HL-60 (cell line): ENCODE results near the gene OSR1.

Experiments
- DNase-seq, 2 experiments: peaks; one replicate each; pipeline ENCODE4 v3.0.0-alpha.2; 2010 to 2020; ENCODE audit warnings: low read depth in 1 of 2, low spot score in 1 of 2
- H3K27ac ChIP-seq: fragments of 250-450 bp; sonication (Bioruptor Pico); replicated peaks from 2 replicates; pipeline ENCODE4 v1.5.1; 2020; ENCODE audit warnings: mild to moderate bottlenecking, moderate library complexity
- H3K27me3 ChIP-seq: fragments of 250-450 bp; sonication (Bioruptor Pico); 2 replicates; pipeline ENCODE4 v1.5.1; 2021; ENCODE audit warnings: mild to moderate bottlenecking, moderate library complexity; ENCODE audit not compliant: insufficient read depth, poor library complexity, severe bottlenecking
- H3K4me3 ChIP-seq: replicated peaks from 2 replicates; pipeline ENCODE4 v1.5.1; 2011; ENCODE audit warnings: mild to moderate bottlenecking, control low read depth, low read length; ENCODE audit not compliant: insufficient read depth
- GABPA ChIP-seq: IDR thresholded peaks from 2 replicates; pipeline ENCODE4 v1.6.1; 2012; ENCODE audit warnings: low read depth
- POLR2AphosphoS5 ChIP-seq: IDR thresholded peaks from 2 replicates; pipeline ENCODE4 v1.6.1; 2012; ENCODE audit warnings: low read depth
- SPI1 ChIP-seq: IDR thresholded peaks from 2 replicates; pipeline ENCODE4 v1.6.1; 2012; ENCODE audit warnings: low read depth, mild to moderate bottlenecking, borderline replicate concordance
- TF ChIP-seq, protein P1 (sequence below): IDR thresholded peaks from one replicate; pipeline ENCODE4 v1.5.1; 2011; ENCODE audit warnings: low read length, control low read depth, inconsistent platforms; ENCODE audit not compliant: insufficient read depth
- TF ChIP-seq, protein P2 (sequence below): IDR thresholded peaks from 2 replicates; pipeline ENCODE4 v1.6.1; 2012; ENCODE audit warnings: low read depth; ENCODE audit not compliant: insufficient replicate concordance

The OSR1 gene

DNA sequence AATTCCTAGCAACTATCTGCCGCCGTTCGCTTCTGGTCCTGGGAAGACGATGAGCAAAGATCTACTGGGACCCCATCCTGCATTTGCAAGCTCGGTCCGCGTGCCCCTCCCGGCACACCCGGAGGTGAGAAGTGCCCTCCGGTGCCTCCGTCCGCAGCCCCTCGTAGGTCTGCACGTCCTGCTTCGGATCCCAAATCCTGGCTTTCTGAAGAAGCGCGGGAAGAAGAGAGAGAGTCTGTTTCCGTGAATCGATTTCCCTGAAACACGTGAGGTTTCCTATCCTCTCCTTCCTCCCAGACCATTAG lies 5.0 kb upstream of the OSR1 start:
- H3K4me3 ChIP-seq = no peak overlapping the region
- no peak overlapping the region for H3K27ac ChIP-seq
- no peak for DNase-seq
- TF ChIP-seq, protein P1, sequence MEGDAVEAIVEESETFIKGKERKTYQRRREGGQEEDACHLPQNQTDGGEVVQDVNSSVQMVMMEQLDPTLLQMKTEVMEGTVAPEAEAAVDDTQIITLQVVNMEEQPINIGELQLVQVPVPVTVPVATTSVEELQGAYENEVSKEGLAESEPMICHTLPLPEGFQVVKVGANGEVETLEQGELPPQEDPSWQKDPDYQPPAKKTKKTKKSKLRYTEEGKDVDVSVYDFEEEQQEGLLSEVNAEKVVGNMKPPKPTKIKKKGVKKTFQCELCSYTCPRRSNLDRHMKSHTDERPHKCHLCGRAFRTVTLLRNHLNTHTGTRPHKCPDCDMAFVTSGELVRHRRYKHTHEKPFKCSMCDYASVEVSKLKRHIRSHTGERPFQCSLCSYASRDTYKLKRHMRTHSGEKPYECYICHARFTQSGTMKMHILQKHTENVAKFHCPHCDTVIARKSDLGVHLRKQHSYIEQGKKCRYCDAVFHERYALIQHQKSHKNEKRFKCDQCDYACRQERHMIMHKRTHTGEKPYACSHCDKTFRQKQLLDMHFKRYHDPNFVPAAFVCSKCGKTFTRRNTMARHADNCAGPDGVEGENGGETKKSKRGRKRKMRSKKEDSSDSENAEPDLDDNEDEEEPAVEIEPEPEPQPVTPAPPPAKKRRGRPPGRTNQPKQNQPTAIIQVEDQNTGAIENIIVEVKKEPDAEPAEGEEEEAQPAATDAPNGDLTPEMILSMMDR = no peak
- TF ChIP-seq POLR2AphosphoS5 (no peak), GABPA (no peak), SPI1 (no peak)
- TF ChIP-seq, protein P2, sequence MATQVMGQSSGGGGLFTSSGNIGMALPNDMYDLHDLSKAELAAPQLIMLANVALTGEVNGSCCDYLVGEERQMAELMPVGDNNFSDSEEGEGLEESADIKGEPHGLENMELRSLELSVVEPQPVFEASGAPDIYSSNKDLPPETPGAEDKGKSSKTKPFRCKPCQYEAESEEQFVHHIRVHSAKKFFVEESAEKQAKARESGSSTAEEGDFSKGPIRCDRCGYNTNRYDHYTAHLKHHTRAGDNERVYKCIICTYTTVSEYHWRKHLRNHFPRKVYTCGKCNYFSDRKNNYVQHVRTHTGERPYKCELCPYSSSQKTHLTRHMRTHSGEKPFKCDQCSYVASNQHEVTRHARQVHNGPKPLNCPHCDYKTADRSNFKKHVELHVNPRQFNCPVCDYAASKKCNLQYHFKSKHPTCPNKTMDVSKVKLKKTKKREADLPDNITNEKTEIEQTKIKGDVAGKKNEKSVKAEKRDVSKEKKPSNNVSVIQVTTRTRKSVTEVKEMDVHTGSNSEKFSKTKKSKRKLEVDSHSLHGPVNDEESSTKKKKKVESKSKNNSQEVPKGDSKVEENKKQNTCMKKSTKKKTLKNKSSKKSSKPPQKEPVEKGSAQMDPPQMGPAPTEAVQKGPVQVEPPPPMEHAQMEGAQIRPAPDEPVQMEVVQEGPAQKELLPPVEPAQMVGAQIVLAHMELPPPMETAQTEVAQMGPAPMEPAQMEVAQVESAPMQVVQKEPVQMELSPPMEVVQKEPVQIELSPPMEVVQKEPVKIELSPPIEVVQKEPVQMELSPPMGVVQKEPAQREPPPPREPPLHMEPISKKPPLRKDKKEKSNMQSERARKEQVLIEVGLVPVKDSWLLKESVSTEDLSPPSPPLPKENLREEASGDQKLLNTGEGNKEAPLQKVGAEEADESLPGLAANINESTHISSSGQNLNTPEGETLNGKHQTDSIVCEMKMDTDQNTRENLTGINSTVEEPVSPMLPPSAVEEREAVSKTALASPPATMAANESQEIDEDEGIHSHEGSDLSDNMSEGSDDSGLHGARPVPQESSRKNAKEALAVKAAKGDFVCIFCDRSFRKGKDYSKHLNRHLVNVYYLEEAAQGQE = no peak
- H3K27me3 ChIP-seq = peaks cover 65% of the 10 kb centered on the region

DNA sequence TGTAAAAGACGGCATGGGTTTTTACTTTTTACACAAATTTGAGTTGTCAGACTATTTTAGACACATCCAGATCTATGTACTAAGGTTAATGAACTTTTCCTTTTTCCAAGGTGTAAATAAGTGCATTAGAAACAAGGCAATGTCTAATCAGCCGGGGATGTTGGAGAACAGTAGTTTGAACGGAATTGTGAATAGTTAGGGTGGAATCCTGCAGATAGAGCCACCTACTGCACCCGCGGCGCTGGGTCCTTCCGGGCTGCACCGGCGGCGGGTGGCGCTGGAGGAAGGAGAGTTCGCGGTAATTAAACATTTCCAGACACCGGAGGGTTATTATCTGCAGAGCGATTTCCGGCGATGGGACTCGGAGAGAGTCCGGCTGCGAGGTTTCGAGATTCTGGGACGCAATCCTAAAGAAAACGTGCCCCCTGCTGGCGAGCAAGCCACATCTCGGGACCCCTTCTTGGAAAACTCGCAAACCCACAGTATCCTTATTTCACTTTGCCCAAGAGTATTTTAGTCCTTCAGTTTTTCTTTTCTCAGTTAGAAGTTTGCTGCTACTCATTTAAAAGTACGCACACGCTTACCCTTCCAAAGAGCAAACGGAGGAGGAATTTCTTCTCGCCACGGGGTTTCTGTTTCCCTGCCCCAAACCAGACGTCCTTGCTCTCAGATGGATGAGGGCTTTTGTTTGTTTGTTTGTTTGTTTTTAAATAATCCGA lies 4.5 kb upstream of the OSR1 start:
- H3K27ac ChIP-seq = no peak overlapping the region
- peaks cover 67% of the 10 kb centered on the region for H3K27me3 ChIP-seq
- peak in 1 of 2 experiments; percentile 36 for DNase-seq
- TF ChIP-seq GABPA (no peak), SPI1 (no peak), POLR2AphosphoS5 (no peak)
- TF ChIP-seq, protein P2 = no peak
- TF ChIP-seq, protein P1 = no peak
- peak overlapping the region; percentile 49 for H3K4me3 ChIP-seq

DNA sequence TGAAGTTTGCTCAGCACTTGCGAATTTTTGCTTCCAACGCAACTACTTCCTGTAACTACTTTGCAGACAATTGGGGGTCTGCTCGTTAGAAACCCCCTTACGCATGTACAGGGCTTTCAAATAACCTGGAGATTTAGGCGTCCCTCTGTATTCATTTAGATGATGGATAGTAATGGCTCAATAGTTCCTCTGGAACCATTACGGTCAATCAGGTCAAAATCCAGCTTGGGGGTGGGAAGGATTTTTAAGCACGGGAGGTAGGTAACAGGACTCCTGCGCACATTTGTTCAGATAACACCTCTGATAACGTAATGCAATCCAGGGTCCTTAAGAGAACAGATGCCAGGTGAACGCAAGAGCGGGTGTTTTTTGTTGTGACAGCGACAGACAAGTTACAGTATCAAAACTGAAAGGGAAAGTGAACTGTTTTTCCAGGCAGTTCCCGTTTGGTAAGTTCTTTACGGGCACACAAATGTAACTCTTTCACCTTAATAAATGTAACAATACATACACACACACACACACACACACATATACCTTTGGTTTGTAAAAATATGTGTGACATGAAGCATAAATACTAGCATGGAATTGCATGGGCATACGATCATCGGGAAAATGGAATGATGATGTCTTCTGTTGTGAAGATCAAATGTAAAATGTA lies 3.8 kb upstream of the OSR1 start:
- TF ChIP-seq GABPA (no peak), SPI1 (peak; percentile 5; the same call in 1 of the 2 replicates), POLR2AphosphoS5 (no peak)
- TF ChIP-seq, protein P1 = no peak
- H3K27me3 ChIP-seq = peaks cover 74% of the 10 kb centered on the region
- DNase-seq = no peak
- H3K4me3 ChIP-seq = peak overlapping the region; percentile 49
- H3K27ac ChIP-seq = no peak overlapping the region
